Measurements from ENCODE around the gene LMF1.
"Not testable (repeated sequence)": the region's sequence is repeated elsewhere in the genome, so short reads cannot be mapped to it uniquely, and the experiment has no call there.

The LMF1 gene

GRCh38 chr16:890716-891352 lies 80.0 kb downstream of the LMF1 start:
- Histone ChIP-seq H3K27me3 (ENCODE audit: insufficient read depth, low read length) (no peaks in the 10 kb centered on the region), H3K36me3 (ENCODE audit: insufficient read depth, low read length) (no peaks in the 10 kb centered on the region), H3K27ac (ENCODE audit: low read depth, low read length) (no peak overlapping the region), H3K4me3 (ENCODE audit: low read length) (no peak overlapping the region), H3K9ac (ENCODE audit: low read depth, low read length) (0 out of 2 replicates have a peak overlapping the region, but pooled peaks have one; percentile 31), H3K4me1 (ENCODE audit: insufficient read depth, low read length) (peaks cover 10% of the 10 kb centered on the region; the same call in 1 of the 2 replicates), H3K9me3 (ENCODE audit: insufficient read depth, low read depth, low read length) (no peaks in the 10 kb centered on the region)
- 89% methylated on average over 20 of the region's 20 CpGs for WGBS

DNA sequence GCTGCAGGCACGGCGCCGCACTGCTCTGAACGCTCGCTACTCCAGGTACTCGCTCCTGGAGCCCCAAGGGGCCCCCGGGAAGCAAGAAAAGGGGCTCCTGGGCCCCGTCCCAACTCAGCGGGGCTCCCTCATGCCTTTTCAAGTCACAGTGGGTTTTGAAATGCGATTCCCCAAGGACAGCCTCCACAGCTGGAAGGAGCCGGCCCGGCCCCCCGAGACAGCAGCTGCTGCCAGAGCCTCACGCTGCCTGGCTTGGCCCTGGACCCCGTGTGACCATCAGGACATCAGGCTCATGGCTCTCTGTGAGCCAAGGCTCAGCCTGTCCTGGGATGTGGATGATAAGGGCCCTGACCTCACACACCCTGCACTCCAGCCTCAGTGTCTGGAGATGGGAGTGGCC lies 80.6 kb downstream of the LMF1 start:
- H3K9ac ChIP-seq (ENCODE audit: low read depth, low read length): peak overlapping the region; percentile 31; the same call in 1 of the 2 replicates
- no peaks in the 10 kb centered on the region for H3K27me3 ChIP-seq (ENCODE audit: insufficient read depth, low read length)
- H3K4me3 ChIP-seq (ENCODE audit: low read length): no peak overlapping the region
- H3K27ac ChIP-seq (ENCODE audit: low read depth, low read length): no peak overlapping the region
- H3K9me3 ChIP-seq (ENCODE audit: insufficient read depth, low read depth, low read length): no peaks in the 10 kb centered on the region
- H3K36me3 ChIP-seq (ENCODE audit: insufficient read depth, low read length): no peaks in the 10 kb centered on the region
- H3K4me1 ChIP-seq (ENCODE audit: insufficient read depth, low read length): peaks cover 14% of the 10 kb centered on the region
- 83% methylated on average over 15 of the region's 15 CpGs for WGBS

GRCh38 chr16:889586-889985 lies 81.2 kb downstream of the LMF1 start:
- no peaks in the 10 kb centered on the region for H3K27me3 ChIP-seq (ENCODE audit: insufficient read depth, low read length)
- WGBS: 89% methylated on average over 11 of the region's 11 CpGs

GRCh38 chr16:888901-889570 lies 81.7 kb downstream of the LMF1 start:
- Histone ChIP-seq H3K4me3 (ENCODE audit: low read length) (no peak overlapping the region), H3K36me3 (ENCODE audit: insufficient read depth, low read length) (no peaks in the 10 kb centered on the region), H3K9me3 (ENCODE audit: insufficient read depth, low read depth, low read length) (no peaks in the 10 kb centered on the region; the same call in 1 of the 2 replicates), H3K27ac (ENCODE audit: low read depth, low read length) (no peak overlapping the region), H3K9ac (ENCODE audit: low read depth, low read length) (no peak overlapping the region), H3K27me3 (ENCODE audit: insufficient read depth, low read length) (no peaks in the 10 kb centered on the region), H3K4me1 (ENCODE audit: insufficient read depth, low read length) (peaks cover 14% of the 10 kb centered on the region)
- 91% methylated on average over 24 of the region's 24 CpGs for WGBS

More at GRCh38 chr16:889586-889985, 81.2 kb downstream of the LMF1 start:
- Histone ChIP-seq H3K9me3 (ENCODE audit: insufficient read depth, low read depth, low read length) (no peaks in the 10 kb centered on the region), H3K27ac (ENCODE audit: low read depth, low read length) (no peak overlapping the region), H3K36me3 (ENCODE audit: insufficient read depth, low read length) (no peaks in the 10 kb centered on the region), H3K4me3 (ENCODE audit: low read length) (no peak overlapping the region), H3K4me1 (ENCODE audit: insufficient read depth, low read length) (peaks cover 14% of the 10 kb centered on the region), H3K9ac (ENCODE audit: low read depth, low read length) (no peak overlapping the region)

DNA sequence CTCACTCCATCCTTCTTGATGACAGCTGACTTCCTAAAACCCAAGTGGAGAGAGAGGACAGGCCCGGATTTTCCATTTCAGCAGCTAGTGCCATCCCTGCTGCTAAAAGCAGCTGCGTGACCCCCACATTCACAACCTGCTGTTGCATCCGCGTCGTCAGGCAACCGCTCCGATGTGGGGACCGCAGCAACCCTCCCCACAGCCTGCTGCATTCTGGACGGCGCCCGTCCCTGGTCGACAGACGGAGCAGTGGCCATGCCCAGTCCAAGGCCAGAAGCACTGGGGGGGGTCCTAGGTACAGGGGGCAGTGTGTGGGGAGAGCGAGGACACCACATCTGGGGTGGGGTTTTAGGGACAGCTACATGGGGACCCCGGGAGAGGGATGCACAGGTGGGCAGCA lies 82.3 kb downstream of the LMF1 start:
- H3K9me3 ChIP-seq (ENCODE audit: insufficient read depth, low read depth, low read length); H3K27ac ChIP-seq (ENCODE audit: low read depth, low read length); H3K27me3 ChIP-seq (ENCODE audit: insufficient read depth, low read length); H3K9ac ChIP-seq (ENCODE audit: low read depth, low read length); H3K36me3 ChIP-seq (ENCODE audit: insufficient read depth, low read length); H3K4me3 ChIP-seq (ENCODE audit: low read length): not testable (repeated sequence)
- H3K4me1 ChIP-seq (ENCODE audit: insufficient read depth, low read length): peaks cover 14% of the 10 kb centered on the region
- WGBS: 96% methylated on average over 14 of the region's 15 CpGs

- Histone ChIP-seq H3K4me1 (ENCODE audit: insufficient read depth, low read length) (peaks cover 14% of the 10 kb centered on the region), H3K4me3 (ENCODE audit: low read length) (no peak overlapping the region), H3K36me3 (ENCODE audit: insufficient read depth, low read length) (no peaks in the 10 kb centered on the region), H3K9ac (ENCODE audit: low read depth, low read length) (no peak overlapping the region), H3K27me3 (ENCODE audit: insufficient read depth, low read length) (no peaks in the 10 kb centered on the region), H3K9me3 (ENCODE audit: insufficient read depth, low read depth, low read length) (no peaks in the 10 kb centered on the region; the same call in 1 of the 2 replicates), H3K27ac (ENCODE audit: low read depth, low read length) (no peak overlapping the region)
- WGBS: 95% methylated on average over 20 of the region's 20 CpGs
Measured at GRCh38 chr16:887846-888245, 82.9 kb downstream of the LMF1 start.

- peak overlapping the region; percentile 55 for H3K9ac ChIP-seq (ENCODE audit: low read depth, low read length)
- H3K27ac ChIP-seq (ENCODE audit: low read depth, low read length): peak overlapping the region; percentile 85
- peak overlapping the region; percentile 55 for H3K4me3 ChIP-seq (ENCODE audit: low read length)
- peaks cover 14% of the 10 kb centered on the region for H3K4me1 ChIP-seq (ENCODE audit: insufficient read depth, low read length)
- 54% methylated on average over 42 of the region's 44 CpGs for WGBS
- H3K27me3 ChIP-seq (ENCODE audit: insufficient read depth, low read length): no peaks in the 10 kb centered on the region
- H3K36me3 ChIP-seq (ENCODE audit: insufficient read depth, low read length): no peaks in the 10 kb centered on the region
- no peaks in the 10 kb centered on the region; the same call in 1 of the 2 replicates for H3K9me3 ChIP-seq (ENCODE audit: insufficient read depth, low read depth, low read length)
Measured at GRCh38 chr16:886802-887731, 83.7 kb downstream of the LMF1 start.

GRCh38 chr16:886084-886543 lies 84.7 kb downstream of the LMF1 start:
- H3K9ac ChIP-seq (ENCODE audit: low read depth, low read length): peak overlapping the region; percentile 41; the same call in 1 of the 2 replicates
- peak overlapping the region; percentile 49 for H3K4me3 ChIP-seq (ENCODE audit: low read length)
- no peaks in the 10 kb centered on the region for H3K36me3 ChIP-seq (ENCODE audit: insufficient read depth, low read length)
- H3K27ac ChIP-seq (ENCODE audit: low read depth, low read length): peak overlapping the region; percentile 65; the same call in 1 of the 2 replicates
- 12% methylated on average over 18 of the region's 20 CpGs for WGBS
- no peaks in the 10 kb centered on the region; the same call in 1 of the 2 replicates for H3K9me3 ChIP-seq (ENCODE audit: insufficient read depth, low read depth, low read length)
- H3K4me1 ChIP-seq (ENCODE audit: insufficient read depth, low read length): peaks cover 14% of the 10 kb centered on the region
- no peaks in the 10 kb centered on the region for H3K27me3 ChIP-seq (ENCODE audit: insufficient read depth, low read length)

- no peak overlapping the region for H3K4me3 ChIP-seq (ENCODE audit: low read length)
Measured at GRCh38 chr16:885391-885790, 85.4 kb downstream of the LMF1 start.

DNA sequence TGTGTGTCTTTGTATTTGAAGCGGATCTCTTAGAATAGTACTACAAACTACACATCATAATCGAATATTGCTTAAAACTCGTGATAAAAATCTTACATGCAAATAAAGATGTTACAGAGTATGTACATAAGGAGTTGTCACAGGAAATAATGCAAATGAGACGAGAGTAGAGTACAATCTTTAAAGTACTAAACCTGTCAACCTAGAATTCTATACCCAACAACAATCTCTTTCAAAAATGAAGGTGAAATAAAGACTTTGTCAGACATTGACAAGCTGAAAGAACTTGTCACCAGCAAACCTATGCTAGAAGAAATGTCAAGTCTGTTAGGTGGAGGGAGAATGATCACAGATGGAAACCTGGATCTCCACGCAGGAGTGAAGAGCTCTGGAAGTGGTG lies 86.6 kb downstream of the LMF1 start:
- peaks cover 14% of the 10 kb centered on the region for H3K4me1 ChIP-seq (ENCODE audit: insufficient read depth, low read length)

More at GRCh38 chr16:885391-885790, 85.4 kb downstream of the LMF1 start:
- WGBS: 89% methylated on average over 11 of the region's 11 CpGs
- H3K36me3 ChIP-seq (ENCODE audit: insufficient read depth, low read length): no peaks in the 10 kb centered on the region
- H3K27me3 ChIP-seq (ENCODE audit: insufficient read depth, low read length): no peaks in the 10 kb centered on the region
- H3K4me1 ChIP-seq (ENCODE audit: insufficient read depth, low read length): peaks cover 14% of the 10 kb centered on the region
- no peaks in the 10 kb centered on the region; the same call in 1 of the 2 replicates for H3K9me3 ChIP-seq (ENCODE audit: insufficient read depth, low read depth, low read length)
- no peak overlapping the region for H3K9ac ChIP-seq (ENCODE audit: low read depth, low read length)
- no peak overlapping the region for H3K27ac ChIP-seq (ENCODE audit: low read depth, low read length)

More for the DNA sequence above, 86.6 kb downstream of the LMF1 start:
- Histone ChIP-seq H3K27ac (ENCODE audit: low read depth, low read length) (no peak overlapping the region), H3K4me3 (ENCODE audit: low read length) (no peak overlapping the region), H3K9me3 (ENCODE audit: insufficient read depth, low read depth, low read length) (no peaks in the 10 kb centered on the region; the same call in 1 of the 2 replicates), H3K9ac (ENCODE audit: low read depth, low read length) (no peak overlapping the region), H3K27me3 (ENCODE audit: insufficient read depth, low read length) (no peaks in the 10 kb centered on the region), H3K36me3 (ENCODE audit: insufficient read depth, low read length) (no peaks in the 10 kb centered on the region)
- WGBS: 89% methylated on average over 2 of the region's 5 CpGs

Measured in HUES64 (cell line).